Measurements from ENCODE around the gene LSAMP.
"Not testable (repeated sequence)": the region's sequence is repeated elsewhere in the genome, so short reads cannot be mapped to it uniquely, and the experiment has no call there.

The LSAMP gene

GRCh38 chr3:115785782-115786181 is 659.5 kb downstream of the LSAMP start:
- DNase-seq, result no peak

- peak; percentile 16 for DNase-seq
Measured at GRCh38 chr3:115784739-115785536, 660.3 kb downstream of the LSAMP start.

GRCh38 chr3:115783938-115784738 is 661.1 kb downstream of the LSAMP start:
- peak; percentile 88 for DNase-seq

- not testable (repeated sequence) for DNase-seq
Measured at GRCh38 chr3:115783426-115783825, 661.9 kb downstream of the LSAMP start.

- DNase-seq, result no peak
Measured at GRCh38 chr3:115779011-115779410, 666.3 kb downstream of the LSAMP start.

GRCh38 chr3:115772951-115773350 is 672.3 kb downstream of the LSAMP start:
- no peak for DNase-seq

GRCh38 chr3:115768661-115769060 is 676.6 kb downstream of the LSAMP start:
- DNase-seq, result no peak

GRCh38 chr3:115766587-115767482 is 678.5 kb downstream of the LSAMP start:
- peak; percentile 7 for DNase-seq

- DNase-seq, result no peak
Measured at GRCh38 chr3:115761927-115762305, 683.4 kb downstream of the LSAMP start.

GRCh38 chr3:115760716-115761115 is 684.6 kb downstream of the LSAMP start:
- no peak for DNase-seq

- no peak for DNase-seq
Measured at GRCh38 chr3:115758076-115758763, 687.1 kb downstream of the LSAMP start.

- not testable (repeated sequence) for DNase-seq
Measured at GRCh38 chr3:115752978-115753377, 692.3 kb downstream of the LSAMP start.

All from suppressor macrophage treated with lipopolysaccharide for 4 hours (primary cell).